ENCODE results near the gene SPX.

DNA sequence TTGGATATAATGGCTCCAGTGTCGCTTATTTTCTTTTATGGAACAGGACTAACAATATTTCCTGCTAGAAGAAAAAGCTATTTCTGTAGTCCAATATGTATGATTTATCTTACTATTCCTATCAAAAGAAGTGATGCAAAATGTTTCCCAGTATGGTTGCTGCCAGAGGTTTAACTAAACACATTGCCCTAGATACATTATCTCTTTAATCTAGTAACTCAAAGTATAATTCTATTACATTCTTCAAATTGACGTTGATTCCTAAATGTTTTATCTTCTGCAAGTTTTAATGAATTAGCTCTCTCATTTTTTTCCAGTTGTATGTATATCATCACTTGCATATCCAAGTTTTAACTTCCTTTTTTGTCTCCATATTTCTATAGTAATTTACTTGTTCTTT is 50.3 kb downstream of the SPX start:
- TF ChIP-seq CTCF (conservative IDR thresholded peaks at IDR 0.05) (no peak), ZFX (IDR thresholded peaks at IDR 0.05) (no peak)

All from C4-2B (cell line).